ENCODE data around the gene RNU11. TPM values are rescaled to one million over a fixed set of nuclear protein-coding genes. Genes with fewer than 3 reads are reported as not detected.
"Not testable (repeated sequence)": the region's sequence is repeated elsewhere in the genome, so short reads cannot be mapped to it uniquely, and the experiment has no call there.

The RNU11 gene
- total RNA-seq, 1 donor from 2014 or later, result not detected

GRCh38 chr1:28642056-28642846 is 6.1 kb upstream of the RNU11 start:
- H3K4me1 ChIP-seq, result peaks cover 28% of the 10 kb centered on the region
- no peaks in the 10 kb centered on the region for H3K36me3 ChIP-seq
- H3K27me3 ChIP-seq (ENCODE audit: low read depth), result no peaks in the 10 kb centered on the region
- no peak for TF ChIP-seq CTCF (IDR thresholded peaks at IDR 0.05)
- DNase-seq (no peak), ATAC-seq (peak; percentile 34 to 61)
- H3K9me3 ChIP-seq, result no peaks in the 10 kb centered on the region
- intact Hi-C loops (cut with DNase I), result no loop called here
- H3K4me3 ChIP-seq, result peak overlapping the region; percentile 81
- H3K27ac ChIP-seq, result peak overlapping the region; percentile 95

- peak; percentile 46 for TF ChIP-seq CTCF (IDR thresholded peaks at IDR 0.05)
- Histone ChIP-seq H3K27me3 (ENCODE audit: low read depth) (no peaks in the 10 kb centered on the region), H3K27ac (peak within 1 kb of the TSS; percentile 95)
Observed at GRCh38 chr1:28642847-28643635, 5.4 kb upstream of the RNU11 start, which contains the start of gene TAF12. Gene TAF12 (minus strand): TSS chr1:28643067. CDS start chr1:28622081, 20,986 bp downstream.

GRCh38 chr1:28644494-28644893 is 3.9 kb upstream of the RNU11 start:
- Histone ChIP-seq H3K27me3 (ENCODE audit: low read depth) (no peaks in the 10 kb centered on the region), H3K9me3 (no peaks in the 10 kb centered on the region), H3K4me1 (peaks cover 43% of the 10 kb centered on the region), H3K36me3 (no peaks in the 10 kb centered on the region), H3K27ac (peak overlapping the region; percentile 95), H3K4me3 (peak overlapping the region; percentile 81)
- intact Hi-C loops (cut with DNase I), result no loop called here
- DNase-seq (no peak), ATAC-seq (no peak)
- no peak for TF ChIP-seq CTCF (IDR thresholded peaks at IDR 0.05)

More at GRCh38 chr1:28642847-28643635, 5.4 kb upstream of the RNU11 start, which contains the start of gene TAF12:
- peak; percentile 97 for ATAC-seq
- Histone ChIP-seq H3K4me3 (peak within 1 kb of the TSS; percentile 81), H3K36me3 (no peaks in the 10 kb centered on the region), H3K4me1 (peaks cover 35% of the 10 kb centered on the region), H3K9me3 (no peaks in the 10 kb centered on the region)
- DNase-seq, result peak; percentile 93
- intact Hi-C loops (cut with DNase I), result no loop called here

- ATAC-seq; H3K27ac ChIP-seq; H3K4me3 ChIP-seq; DNase-seq; intact Hi-C loops (cut with DNase I); H3K36me3 ChIP-seq; H3K27me3 ChIP-seq (ENCODE audit: low read depth); H3K9me3 ChIP-seq: not testable (repeated sequence)
- H3K4me1 ChIP-seq, result peaks cover 42% of the 10 kb centered on the region
Observed at GRCh38 chr1:28645406-28645805, 3.0 kb upstream of the RNU11 start.

GRCh38 chr1:28646040-28646439 is 2.4 kb upstream of the RNU11 start:
- DNase-seq, result no peak
- H3K36me3 ChIP-seq, result no peaks in the 10 kb centered on the region
- no peak for ATAC-seq
- H3K27me3 ChIP-seq (ENCODE audit: low read depth), result no peaks in the 10 kb centered on the region
- H3K27ac ChIP-seq, result no peak overlapping the region
- no peaks in the 10 kb centered on the region for H3K9me3 ChIP-seq
- H3K4me3 ChIP-seq, result no peak overlapping the region
- no peak for TF ChIP-seq CTCF (IDR thresholded peaks at IDR 0.05)
- intact Hi-C loops (cut with DNase I), result no loop called here
- H3K4me1 ChIP-seq, result peaks cover 35% of the 10 kb centered on the region

Data from lower lobe of right lung (tissue), 2 donors.